A549 (cell line): ENCODE data around the gene TRAPPC14. TPM values are rescaled to one million over a fixed set of nuclear protein-coding genes. Genes with fewer than 3 reads are reported as not detected.

Experiments used
- ATAC-seq, 2 experiments: fragments of 200-7000 bp in 1 of 2; fragments of >200 bp in 1 of 2; cut with Nextera tagmentation in 1 of 2; cut with Tn5 transposase in 1 of 2; 3 replicates each; pipeline versions ENCODE4 v1.8.0 to v1.9.1; 2018 to 2020; ENCODE audit warnings: mild to moderate bottlenecking in 1 of 2, moderate library complexity in 1 of 2
- CTCF ChIA-PET: fragments of 300-600 bp; sonication (Branson Sonifier 250); formaldehyde crosslinking; extraction: SDS; loops from one replicate; lab custom pipeline; 2021; ENCODE audit warnings: antibody characterized with exemption, inconsistent platforms; lab: Yijun Ruan, JAX
- POLR2A ChIA-PET: fragments of 350-600 bp; formaldehyde crosslinking; extraction: SDS; loops from one replicate; lab custom pipeline; 2021; ENCODE audit warnings: antibody characterized with exemption, inconsistent platforms; lab: Yijun Ruan, JAX
- DNase-seq, 2 experiments: peaks; one replicate each; pipeline versions ENCODE4 v3.0.0 to v3.0.0-alpha.2; 2011 to 2016; ENCODE audit warnings: low read depth in 1 of 2, low spot score in 1 of 2
- FAIRE-seq: peaks from 2 replicates; lab custom pipeline; 2011; peaks lifted over from hg19 to GRCh38; lab: Jason Lieb, UNC
- H3K27ac ChIP-seq, 2 experiments: fragments of >200 bp; sonication (Bioruptor Twin); formaldehyde crosslinking; 3 replicates each; pipeline ENCODE4 v1.5.1; 2016 to 2017
- H3K4me1 ChIP-seq: fragments of >200 bp; sonication (Bioruptor Twin); formaldehyde crosslinking; 3 replicates; pipeline ENCODE4 v1.6.1; 2016
- H3K4me2 ChIP-seq: fragments of >200 bp; sonication (Bioruptor Twin); formaldehyde crosslinking; 3 replicates; pipeline ENCODE4 v1.6.1; 2016
- H3K4me3 ChIP-seq: fragments of >200 bp; sonication (Bioruptor Twin); formaldehyde crosslinking; 3 replicates; pipeline ENCODE4 v1.5.1; 2016
- H3K9me3 ChIP-seq: fragments of >200 bp; sonication (Bioruptor Twin); formaldehyde crosslinking; 3 replicates; pipeline ENCODE4 v1.6.1; 2016
- BHLHE40 ChIP-seq: IDR thresholded peaks from 2 replicates; pipeline ENCODE4 v1.6.1; 2012; ENCODE audit warnings: low read depth, low read length, inconsistent platforms
- CHD2 ChIP-seq: fragments of 150-350 bp; IDR thresholded peaks from 2 replicates; pipeline ENCODE4 v1.6.1; 2014; ENCODE audit warnings: low read length; ENCODE audit not compliant: partially characterized antibody
- CHD4 ChIP-seq: fragments of 200-600 bp; sonication (generic); IDR thresholded peaks from 2 replicates; pipeline ENCODE4 v1.6.1; 2016; ENCODE audit warnings: antibody characterized with exemption, mild to moderate bottlenecking, borderline replicate concordance
- EHMT2 ChIP-seq: fragments of 200-600 bp; sonication (generic); IDR thresholded peaks from 2 replicates; pipeline ENCODE4 v1.6.1; 2016; ENCODE audit warnings: antibody characterized with exemption, low read depth, mild to moderate bottlenecking, moderate library complexity
- EP300 ChIP-seq, 2 experiments: fragments of >200 bp; sonication (Bioruptor Twin); formaldehyde crosslinking; IDR thresholded peaks; 2 replicates in 1 of 2; 3 replicates in 1 of 2; pipeline ENCODE4 v1.6.1; 2016 to 2017
- ESRRA ChIP-seq: fragments of 150-350 bp; IDR thresholded peaks from 2 replicates; pipeline ENCODE4 v1.6.1; 2014; ENCODE audit warnings: mild to moderate bottlenecking, low read length, borderline replicate concordance
- FOSB ChIP-seq: fragments of 250-450 bp; sonication (Bioruptor Pico); IDR thresholded peaks from 2 replicates; pipeline ENCODE4 v1.5.0; 2020; ENCODE audit warnings: mild to moderate bottlenecking, moderate library complexity
- FOSL2 ChIP-seq, 2 experiments: fragments of 450-650 bp in 1 of 2; fragments of >200 bp in 1 of 2; sonication (Bioruptor Twin) in 1 of 2; formaldehyde crosslinking; IDR thresholded peaks; 2 replicates each; pipeline versions ENCODE4 v1.5.0 to v1.6.1; 2016 to 2020; ENCODE audit warnings: mild to moderate bottlenecking in 1 of 2, moderate library complexity in 1 of 2
- FOXS1 ChIP-seq: fragments of 250-450 bp; sonication (Bioruptor Pico); IDR thresholded peaks from 2 replicates; pipeline ENCODE4 v1.5.0; 2020; ENCODE audit warnings: mild to moderate bottlenecking, moderate library complexity
- HDAC2 ChIP-seq: fragments of 200-600 bp; sonication (generic); IDR thresholded peaks from 2 replicates; pipeline ENCODE4 v1.6.1; 2016
- HOXA7 ChIP-seq: fragments of 250-450 bp; sonication (Bioruptor Pico); IDR thresholded peaks from 2 replicates; pipeline ENCODE4 v1.5.0; 2020; ENCODE audit warnings: mild to moderate bottlenecking, moderate library complexity
- HOXB13 ChIP-seq: fragments of 250-450 bp; sonication (Bioruptor Pico); IDR thresholded peaks from 2 replicates; pipeline ENCODE4 v1.5.0; 2020; ENCODE audit warnings: low read depth, mild to moderate bottlenecking, moderate library complexity
- HOXB5 ChIP-seq: fragments of 250-450 bp; sonication (Bioruptor Pico); IDR thresholded peaks from 2 replicates; pipeline ENCODE4 v1.5.0; 2020; ENCODE audit warnings: mild to moderate bottlenecking, moderate library complexity
- KDM1A ChIP-seq: fragments of 200-600 bp; sonication (generic); IDR thresholded peaks from 2 replicates; pipeline ENCODE4 v1.6.1; 2016; ENCODE audit warnings: low read depth, mild to moderate bottlenecking
- MAFK ChIP-seq: fragments of 450-650 bp; IDR thresholded peaks from 2 replicates; pipeline ENCODE4 v1.6.1; 2014; ENCODE audit not compliant: partially characterized antibody
- MAZ ChIP-seq: fragments of 150-350 bp; IDR thresholded peaks from 2 replicates; pipeline ENCODE4 v1.6.1; 2014; ENCODE audit warnings: antibody characterized with exemption, low read depth, low read length, borderline replicate concordance
- NPAS2 ChIP-seq: fragments of 250-450 bp; sonication (Bioruptor Pico); IDR thresholded peaks from 2 replicates; pipeline ENCODE4 v1.8.0; 2022; ENCODE audit warnings: mild to moderate bottlenecking, moderate library complexity, borderline replicate concordance
- PHF8 ChIP-seq: fragments of 200-600 bp; sonication (generic); IDR thresholded peaks from 2 replicates; pipeline ENCODE4 v1.6.1; 2016; ENCODE audit warnings: low read depth, mild to moderate bottlenecking, antibody characterized with exemption, moderate library complexity, borderline replicate concordance
- POLR2A ChIP-seq: IDR thresholded peaks from 2 replicates; pipeline ENCODE4 v1.6.1; 2012; ENCODE audit warnings: mild to moderate bottlenecking, low read length
- POLR2AphosphoS2 ChIP-seq: conservative IDR thresholded peaks from 2 replicates; pipeline ENCODE4 v1.6.1; 2012; ENCODE audit warnings: low read length, improper control_type of control experiment, inconsistent platforms
- RCOR1 ChIP-seq: fragments of 150-350 bp; IDR thresholded peaks from 2 replicates; pipeline ENCODE4 v1.6.1; 2014; ENCODE audit warnings: antibody characterized with exemption, low read length, low read depth
- RFX5 ChIP-seq: fragments of 450-650 bp; IDR thresholded peaks from 2 replicates; pipeline ENCODE4 v1.7.1; 2014; ENCODE audit warnings: antibody characterized with exemption, mild to moderate bottlenecking, moderate library complexity
- SMC3 ChIP-seq: fragments of >200 bp; sonication (Bioruptor Twin); formaldehyde crosslinking; IDR thresholded peaks from 3 replicates; pipeline ENCODE4 v1.6.1; 2018; ENCODE audit warnings: inconsistent platforms
- SREBF2 ChIP-seq: fragments of 450-650 bp; IDR thresholded peaks from 2 replicates; pipeline ENCODE4 v1.6.1; 2014; ENCODE audit warnings: mild to moderate bottlenecking, moderate library complexity
- ZFP36 ChIP-seq: fragments of 450-650 bp; IDR thresholded peaks from 2 replicates; pipeline ENCODE4 v1.6.1; 2014; ENCODE audit warnings: borderline replicate concordance; ENCODE audit not compliant: partially characterized antibody
- ZSCAN20 ChIP-seq: fragments of 250-450 bp; sonication (Bioruptor Pico); IDR thresholded peaks from 2 replicates; pipeline ENCODE4 v1.8.0; 2022; ENCODE audit warnings: mild to moderate bottlenecking, moderate library complexity
- WGBS: methylation state at CpG from one replicate; pipeline ENCODE4 v1.1.6; 2017; ENCODE audit errors: missing lambda C conversion rate; 5-methylcytosine and 5-hydroxymethylcytosine counted together
- polyA plus RNA-seq, 4 experiments: library from polyadenylated mRNA; depleted of rRNA in 3 of 4; stranded (reverse); fragments of >200 nt; fragmentation: RNase III in 1 of 4; extraction: RNeasy Plus Mini Kit Qiagen cat#74134 plus additional on column Dnase treatment in 1 of 4; gene quantifications; 2 replicates in 3 of 4; 3 replicates in 1 of 4; pipeline ENCODE4 v1.2.3, GENCODE V29; 2011 to 2017
- TF ChIP-seq, protein P1 (sequence below): fragments of >200 bp; sonication (Bioruptor Twin); formaldehyde crosslinking; IDR thresholded peaks from 2 replicates; pipeline ENCODE4 v1.6.1; 2016
- TF ChIP-seq, protein P2 (sequence below): IDR thresholded peaks from 2 replicates; pipeline ENCODE4 v1.6.1; 2012
- TF ChIP-seq, protein P3 (sequence below): IDR thresholded peaks from 2 replicates; pipeline ENCODE4 v1.6.1; 2012; ENCODE audit warnings: low read depth, borderline replicate concordance
- TF ChIP-seq, protein P4 (sequence below): IDR thresholded peaks from 2 replicates; pipeline ENCODE4 v1.6.1; 2012

Gene TRAPPC14
- polyA plus RNA-seq, 2 of the 4 experiments (the other 2 are of a cell fraction): 3.4 to 14.1 TPM

DNA sequence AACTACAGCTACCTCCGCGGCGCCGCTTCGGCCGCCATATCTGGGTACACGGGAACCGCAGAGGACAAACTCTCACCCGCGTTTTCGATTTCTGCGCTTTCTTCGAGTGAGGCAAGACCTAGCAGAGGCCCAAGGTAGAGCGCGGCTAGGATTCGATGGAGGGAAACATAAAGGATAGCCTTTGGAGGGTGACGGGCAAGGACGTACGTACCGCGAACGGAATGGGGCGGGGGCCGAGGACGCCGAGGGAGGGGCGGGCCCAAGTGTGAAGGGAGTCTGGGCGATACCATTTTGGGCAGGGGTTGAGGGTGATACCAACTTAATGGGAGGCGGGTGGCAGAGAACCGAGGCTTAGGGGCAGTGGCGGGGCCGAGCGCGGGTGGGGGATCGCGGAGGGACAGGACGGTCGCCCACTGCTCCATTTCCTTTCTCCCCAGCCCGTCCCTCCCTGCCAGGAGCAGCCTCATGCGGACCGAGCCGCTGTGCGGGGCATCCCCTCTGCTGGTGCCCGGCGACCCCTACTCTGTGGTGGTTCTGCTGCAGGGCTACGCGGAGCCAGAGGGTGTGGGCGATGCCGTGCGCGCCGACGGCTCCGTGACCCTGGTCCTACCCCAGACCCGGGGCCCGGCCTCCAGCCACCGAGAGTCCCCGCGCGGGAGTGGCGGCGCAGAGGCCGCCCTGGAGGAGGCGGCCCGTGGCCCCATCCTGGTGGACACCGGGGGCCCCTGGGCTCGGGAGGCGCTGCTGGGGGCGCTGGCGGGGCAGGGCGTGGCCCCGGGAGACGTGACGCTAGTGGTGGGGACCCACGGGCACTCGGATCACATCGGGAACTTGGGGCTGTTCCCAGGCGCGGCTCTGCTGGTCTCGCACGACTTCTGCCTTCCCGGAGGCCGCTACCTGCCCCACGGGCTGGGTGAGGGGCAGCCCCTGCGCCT, 31.3 kb downstream of the TRAPPC14 start, which contains the start of gene MBLAC1 (continued):
- TF ChIP-seq FOXS1: no peak
- TF ChIP-seq FOSL2 (IDR thresholded peaks at IDR 0.05): no peak
- no peak for TF ChIP-seq FOSL2 (CRISPR knock-in tag; IDR thresholded peaks at IDR 0.05)
- TF ChIP-seq SREBF2: no peak
- no peak for TF ChIP-seq MAFK
- TF ChIP-seq CHD2: no peak
- TF ChIP-seq POLR2AphosphoS2: 0 out of 2 replicates have a peak, but pooled peaks have one; percentile 50
- TF ChIP-seq RFX5: no peak
- TF ChIP-seq EP300 (IDR thresholded peaks at IDR 0.05): no peak
- TF ChIP-seq, protein P1, sequence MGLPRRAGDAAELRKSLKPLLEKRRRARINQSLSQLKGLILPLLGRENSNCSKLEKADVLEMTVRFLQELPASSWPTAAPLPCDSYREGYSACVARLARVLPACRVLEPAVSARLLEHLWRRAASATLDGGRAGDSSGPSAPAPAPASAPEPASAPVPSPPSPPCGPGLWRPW: no peak
- peak; percentile 53 for TF ChIP-seq ZFP36
- TF ChIP-seq POLR2A: peak; percentile 81
- TF ChIP-seq KDM1A: no peak
- no peak for TF ChIP-seq ESRRA
- TF ChIP-seq PHF8: peak; percentile 80; the same call in 1 of the 2 replicates
- TF ChIP-seq BHLHE40: peak; percentile 82
- TF ChIP-seq HOXB13 (CRISPR knock-in tag): no peak
- TF ChIP-seq HOXA7 (CRISPR knock-in tag): no peak
- TF ChIP-seq MAZ: peak; percentile 47; the same call in 1 of the 2 replicates
- TF ChIP-seq FOSB (CRISPR knock-in tag): no peak
- TF ChIP-seq NPAS2 (CRISPR knock-in tag): no peak
- no peak for TF ChIP-seq HDAC2
- TF ChIP-seq EHMT2: no peak
- TF ChIP-seq RCOR1: no peak
- no peak for TF ChIP-seq ZSCAN20

DNA sequence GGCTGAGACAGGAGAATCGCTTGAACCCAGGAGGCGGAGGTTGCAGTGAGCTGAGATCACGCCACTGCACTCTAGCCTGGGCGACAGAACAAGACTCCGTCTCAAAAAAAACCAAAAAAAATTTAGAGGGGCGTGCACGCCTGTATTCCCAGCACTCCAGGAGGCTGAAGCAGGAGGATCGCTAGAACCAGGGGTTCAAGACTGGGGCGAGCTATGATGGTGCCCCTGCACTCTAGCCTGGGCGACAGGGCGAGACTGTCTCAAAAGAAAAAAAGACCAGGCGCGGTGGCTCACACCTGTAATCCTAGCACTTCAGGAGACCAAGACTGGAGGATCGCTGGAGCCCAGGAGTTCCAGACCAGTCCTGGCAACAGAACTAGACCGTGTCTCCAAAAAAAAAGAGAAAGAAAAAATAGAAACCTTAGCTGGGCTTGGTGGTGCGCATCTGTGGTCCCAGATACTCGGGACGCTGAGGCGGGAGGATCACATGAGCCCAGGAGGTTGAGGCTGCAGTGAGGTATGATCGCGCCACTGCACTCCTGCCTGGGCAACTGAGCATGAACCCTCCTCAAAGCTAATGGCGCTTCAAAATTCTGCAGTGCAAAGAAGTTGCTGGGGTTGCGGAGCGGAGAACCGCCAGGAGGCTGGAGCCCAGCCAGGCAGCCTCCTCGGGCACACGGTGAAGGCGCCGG, 32.1 kb downstream of the TRAPPC14 start:
- Histone ChIP-seq H3K9me3 (no peaks in the 10 kb centered on the region), H3K27ac (peak overlapping the region; percentile 90 to 94), H3K4me3 (peak overlapping the region; percentile 64)
- FAIRE-seq (no peak), DNase-seq (no peak)
- 7% methylated on average over 29 of the region's 29 CpGs for WGBS
- POLR2A ChIA-PET: interaction anchor here (0.5 to 1.7 kb wide), 7 partner anchors 13 to 303 kb away, joined by 3 to 11 read pairs (median 4); partner anchors contain the start of genes AP4M1, LAMTOR4, MCM7 and ZCWPW1
- CTCF ChIA-PET: interaction anchor here (0.6 to 2.9 kb wide), 4 partner anchors 9 to 205 kb away, joined by 3 to 13 read pairs (median 4); no protein-coding TSS in a partner anchor
- TF ChIP-seq, protein P2, sequence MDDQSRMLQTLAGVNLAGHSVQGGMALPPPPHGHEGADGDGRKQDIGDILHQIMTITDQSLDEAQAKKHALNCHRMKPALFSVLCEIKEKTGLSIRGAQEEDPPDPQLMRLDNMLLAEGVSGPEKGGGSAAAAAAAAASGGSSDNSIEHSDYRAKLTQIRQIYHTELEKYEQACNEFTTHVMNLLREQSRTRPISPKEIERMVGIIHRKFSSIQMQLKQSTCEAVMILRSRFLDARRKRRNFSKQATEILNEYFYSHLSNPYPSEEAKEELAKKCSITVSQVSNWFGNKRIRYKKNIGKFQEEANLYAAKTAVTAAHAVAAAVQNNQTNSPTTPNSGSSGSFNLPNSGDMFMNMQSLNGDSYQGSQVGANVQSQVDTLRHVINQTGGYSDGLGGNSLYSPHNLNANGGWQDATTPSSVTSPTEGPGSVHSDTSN: no peak
- TF ChIP-seq EP300 (IDR thresholded peaks at IDR 0.05): no peak
- TF ChIP-seq, protein P3, sequence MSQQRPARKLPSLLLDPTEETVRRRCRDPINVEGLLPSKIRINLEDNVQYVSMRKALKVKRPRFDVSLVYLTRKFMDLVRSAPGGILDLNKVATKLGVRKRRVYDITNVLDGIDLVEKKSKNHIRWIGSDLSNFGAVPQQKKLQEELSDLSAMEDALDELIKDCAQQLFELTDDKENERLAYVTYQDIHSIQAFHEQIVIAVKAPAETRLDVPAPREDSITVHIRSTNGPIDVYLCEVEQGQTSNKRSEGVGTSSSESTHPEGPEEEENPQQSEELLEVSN: 0 out of 2 replicates have a peak, but pooled peaks have one; percentile 45
- TF ChIP-seq HOXB5 (CRISPR knock-in tag): no peak
- TF ChIP-seq KDM1A: peak; percentile 88
- 0 out of 2 replicates have a peak, but pooled peaks have one; percentile 22 for TF ChIP-seq CHD4
- TF ChIP-seq SMC3: 0 out of 3 replicates have a peak, but pooled peaks have one; percentile 15
- TF ChIP-seq CHD2: peak; percentile 45
- TF ChIP-seq, protein P4, sequence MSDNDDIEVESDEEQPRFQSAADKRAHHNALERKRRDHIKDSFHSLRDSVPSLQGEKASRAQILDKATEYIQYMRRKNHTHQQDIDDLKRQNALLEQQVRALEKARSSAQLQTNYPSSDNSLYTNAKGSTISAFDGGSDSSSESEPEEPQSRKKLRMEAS: peak; percentile 89
- TF ChIP-seq, all 56 proteins: peak for 6
- Histone ChIP-seq H3K4me1 (peaks cover 30% of the 10 kb centered on the region), H3K4me2 (peak overlapping the region; percentile 62)
- peak in 1 of 2 experiments; percentile 61; a peak in 3 of 6 replicates for ATAC-seq
